ENCODE measurements around the gene TMED6. TPM values are rescaled to one million over a fixed set of nuclear protein-coding genes. Genes with fewer than 3 reads are reported as not detected.

The TMED6 gene
- total and polyA plus RNA-seq, 2 experiments from 2014 or later = 0.30 TPM; not detected in 1

GRCh38 chr16:69320740-69321073 lies 30.9 kb downstream of the TMED6 start:
- Histone ChIP-seq H3K9ac (no peak overlapping the region), H3K4me2 (ENCODE audit: unreplicated experiment) (no peak overlapping the region), H3K4me3 (no peak overlapping the region), H3F3A (ENCODE audit: insufficient read depth) (0 out of 2 replicates have a peak, but pooled peaks cover 10% of the 10 kb centered on the region), H3K27ac (no peak overlapping the region), H3K9me3 (ENCODE audit: low read depth) (no peaks in the 10 kb centered on the region), H3K27me3 (replicated peaks; ENCODE audit: insufficient read depth) (no peaks in the 10 kb centered on the region), H2AFZ (no peak overlapping the region), H3K4me1 (ENCODE audit: insufficient read depth) (no peaks in the 10 kb centered on the region), H3K9me2 (ENCODE audit: insufficient read depth) (no peaks in the 10 kb centered on the region), H3K36me3 (ENCODE audit: low read depth) (peaks cover 37% of the 10 kb centered on the region), H4K20me1 (ENCODE audit: insufficient read depth) (no peaks in the 10 kb centered on the region), H3K79me2 (ENCODE audit: insufficient read depth) (peaks cover 88% of the 10 kb centered on the region)
- in situ Hi-C loops (cut with MboI) = no loop called here
- DNase-seq = no peak
- no peak for TF ChIP-seq EZH2phosphoT487 (IDR thresholded peaks at IDR 0.05; ENCODE audit: insufficient read depth, low read depth)
- TF ChIP-seq EZH2 (IDR thresholded peaks at IDR 0.05; ENCODE audit: insufficient read depth, poor library complexity, severe bottlenecking) = no peak
- WGBS, 2 experiments (ENCODE audit: low coverage in 1 of 2, low lambda C conversion rate in 2 of 2, missing lambda C conversion rate in 2 of 2) = 80 to 83% methylated on average over 13 of the region's 13 CpGs

- in situ Hi-C loops (cut with MboI) = no loop called here
- DNase-seq = no peak
- Histone ChIP-seq H3K4me1 (ENCODE audit: insufficient read depth) (no peaks in the 10 kb centered on the region), H3F3A (ENCODE audit: insufficient read depth) (0 out of 2 replicates have a peak, but pooled peaks cover 9% of the 10 kb centered on the region), H3K9ac (no peak overlapping the region), H3K4me3 (no peak overlapping the region), H3K36me3 (ENCODE audit: low read depth) (peaks cover 33% of the 10 kb centered on the region), H4K20me1 (ENCODE audit: insufficient read depth) (no peaks in the 10 kb centered on the region), H3K9me3 (ENCODE audit: low read depth) (no peaks in the 10 kb centered on the region), H3K4me2 (ENCODE audit: unreplicated experiment) (no peak overlapping the region), H3K27ac (no peak overlapping the region), H3K79me2 (ENCODE audit: insufficient read depth) (peaks cover 88% of the 10 kb centered on the region), H3K27me3 (replicated peaks; ENCODE audit: insufficient read depth) (no peaks in the 10 kb centered on the region), H3K9me2 (ENCODE audit: insufficient read depth) (no peaks in the 10 kb centered on the region), H2AFZ (no peak overlapping the region)
- no peak for TF ChIP-seq EZH2phosphoT487 (IDR thresholded peaks at IDR 0.05; ENCODE audit: insufficient read depth, low read depth)
- TF ChIP-seq EZH2 (IDR thresholded peaks at IDR 0.05; ENCODE audit: insufficient read depth, poor library complexity, severe bottlenecking) = no peak
- WGBS, 2 experiments (ENCODE audit: low coverage in 1 of 2, low lambda C conversion rate in 2 of 2, missing lambda C conversion rate in 2 of 2) = 93 to 96% methylated on average over 29 to 30 of the region's 30 CpGs
Observed at GRCh38 chr16:69319826-69320739, 31.5 kb downstream of the TMED6 start.

DNA sequence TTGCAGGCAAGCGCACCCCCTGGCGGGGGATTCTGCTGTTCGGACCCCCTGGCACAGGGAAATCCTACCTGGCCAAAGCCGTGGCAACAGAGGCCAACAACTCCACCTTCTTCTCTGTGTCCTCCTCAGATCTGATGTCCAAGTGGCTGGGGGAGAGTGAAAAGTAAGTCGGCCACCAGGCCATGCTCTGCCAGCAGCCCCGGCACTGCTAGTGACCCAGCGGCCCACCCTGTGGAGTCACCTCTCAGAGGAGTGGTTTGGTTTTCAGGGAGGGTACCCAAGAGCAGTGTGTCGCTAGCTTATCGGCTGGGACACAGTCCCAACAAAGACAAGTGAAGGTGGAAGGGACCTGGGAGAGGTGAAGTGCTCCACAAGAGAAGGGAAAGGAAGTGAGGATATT lies 32.2 kb downstream of the TMED6 start:
- Histone ChIP-seq H3K4me2 (ENCODE audit: unreplicated experiment) (no peak overlapping the region), H3K9me2 (ENCODE audit: insufficient read depth) (no peaks in the 10 kb centered on the region), H3K4me1 (ENCODE audit: insufficient read depth) (no peaks in the 10 kb centered on the region), H3F3A (ENCODE audit: insufficient read depth) (0 out of 2 replicates have a peak, but pooled peaks cover 9% of the 10 kb centered on the region), H3K79me2 (ENCODE audit: insufficient read depth) (peaks cover 88% of the 10 kb centered on the region), H3K27me3 (replicated peaks; ENCODE audit: insufficient read depth) (no peaks in the 10 kb centered on the region), H3K4me3 (no peak overlapping the region), H3K27ac (no peak overlapping the region), H3K36me3 (ENCODE audit: low read depth) (peaks cover 30% of the 10 kb centered on the region), H3K9me3 (ENCODE audit: low read depth) (no peaks in the 10 kb centered on the region), H2AFZ (no peak overlapping the region), H3K9ac (no peak overlapping the region), H4K20me1 (ENCODE audit: insufficient read depth) (no peaks in the 10 kb centered on the region)
- WGBS, 2 experiments (ENCODE audit: low coverage in 1 of 2, low lambda C conversion rate in 2 of 2, missing lambda C conversion rate in 2 of 2) = 85 to 86% methylated on average over 9 of the region's 9 CpGs
- no peak for DNase-seq
- TF ChIP-seq EZH2 (IDR thresholded peaks at IDR 0.05; ENCODE audit: insufficient read depth, poor library complexity, severe bottlenecking) (no peak), EZH2phosphoT487 (IDR thresholded peaks at IDR 0.05; ENCODE audit: insufficient read depth, low read depth) (no peak)
- in situ Hi-C loops (cut with MboI) = no loop called here

- H3K4me2 ChIP-seq (ENCODE audit: unreplicated experiment) = no peak overlapping the region
- no peak for DNase-seq
- H3K4me3 ChIP-seq = no peak overlapping the region
- peaks cover 30% of the 10 kb centered on the region for H3K36me3 ChIP-seq (ENCODE audit: low read depth)
- no peak overlapping the region for H3K9ac ChIP-seq
- H3K9me3 ChIP-seq (ENCODE audit: low read depth) = no peaks in the 10 kb centered on the region
- 79 to 82% methylated on average over 9 to 10 of the region's 10 CpGs for WGBS, 2 experiments (ENCODE audit: low coverage in 1 of 2, low lambda C conversion rate in 2 of 2, missing lambda C conversion rate in 2 of 2)
- 0 out of 2 replicates have a peak, but pooled peaks cover 9% of the 10 kb centered on the region for H3F3A ChIP-seq (ENCODE audit: insufficient read depth)
- peaks cover 88% of the 10 kb centered on the region for H3K79me2 ChIP-seq (ENCODE audit: insufficient read depth)
- no peak for TF ChIP-seq EZH2 (IDR thresholded peaks at IDR 0.05; ENCODE audit: insufficient read depth, poor library complexity, severe bottlenecking)
- no peak for TF ChIP-seq EZH2phosphoT487 (IDR thresholded peaks at IDR 0.05; ENCODE audit: insufficient read depth, low read depth)
- no peaks in the 10 kb centered on the region for H3K9me2 ChIP-seq (ENCODE audit: insufficient read depth)
- in situ Hi-C loops (cut with MboI) = no loop called here
- no peaks in the 10 kb centered on the region for H3K4me1 ChIP-seq (ENCODE audit: insufficient read depth)
- H3K27ac ChIP-seq = no peak overlapping the region
- H3K27me3 ChIP-seq (replicated peaks; ENCODE audit: insufficient read depth) = no peaks in the 10 kb centered on the region
- no peak overlapping the region for H2AFZ ChIP-seq
- H4K20me1 ChIP-seq (ENCODE audit: insufficient read depth) = no peaks in the 10 kb centered on the region
Observed at GRCh38 chr16:69318911-69319289, 32.7 kb downstream of the TMED6 start.
